Neutrophil (primary cell): ENCODE results near the gene SPATA46.

ENCODE experiments used
- H3K27ac ChIP-seq: fragments of 200-600 bp; sonication (generic); 2 replicates; pipeline ENCODE4 v1.5.1; 2016; ENCODE audit warnings: mild to moderate bottlenecking, moderate library complexity
- H3K27me3 ChIP-seq: fragments of 200-600 bp; sonication (generic); 2 replicates; pipeline ENCODE4 v1.6.0; 2016; ENCODE audit warnings: mild to moderate bottlenecking
- H3K36me3 ChIP-seq: fragments of 200-600 bp; sonication (generic); 2 replicates; pipeline ENCODE4 v1.5.1; 2017
- H3K4me1 ChIP-seq, 2 experiments: fragments of 200-600 bp in 1 of 2; sonication (generic) in 1 of 2; 1 replicate in 1 of 2; 2 replicates in 1 of 2; pipeline versions ENCODE4 v1.5.1 to v1.6.1; 2013 to 2016; ENCODE audit warnings: low read depth in 1 of 2, low read length in 1 of 2, mild to moderate bottlenecking in 1 of 2, moderate library complexity in 1 of 2; ENCODE audit not compliant: control insufficient read depth in 1 of 2, insufficient read depth in 1 of 2
- H3K4me3 ChIP-seq, 2 experiments: fragments of 200-600 bp in 1 of 2; sonication (generic) in 1 of 2; 1 replicate in 1 of 2; 2 replicates in 1 of 2; pipeline ENCODE4 v1.5.1; 2013 to 2016; ENCODE audit warnings: low read depth in 1 of 2, low read length in 1 of 2, mild to moderate bottlenecking in 1 of 2, moderate library complexity in 1 of 2
- H3K9me3 ChIP-seq: fragments of 200-600 bp; sonication (generic); 2 replicates; pipeline ENCODE4 v1.5.1; 2016
- TF ChIP-seq, protein P1 (sequence below): fragments of 200-600 bp; sonication (generic); IDR thresholded peaks from 2 replicates; pipeline ENCODE4 v1.5.1; 2016; ENCODE audit warnings: antibody characterized with exemption

The SPATA46 gene

DNA sequence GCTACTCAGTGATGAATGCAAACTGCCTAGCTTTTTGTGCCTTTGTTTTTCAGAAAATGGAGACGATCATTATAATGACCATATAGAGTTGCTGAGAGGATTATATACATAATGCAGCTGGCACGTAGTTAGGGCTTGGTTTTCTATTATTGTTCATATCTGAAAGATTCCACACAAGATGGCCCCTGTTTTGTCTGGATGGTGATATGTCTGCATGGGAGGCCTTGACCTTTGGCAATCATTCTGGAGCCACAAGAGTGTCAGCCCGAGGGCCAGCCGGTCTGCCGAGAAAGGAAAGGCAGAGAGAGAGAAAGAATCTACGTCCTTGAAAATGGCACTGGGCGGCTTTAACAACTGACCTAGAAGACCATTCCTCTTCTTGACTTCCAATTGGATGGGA, 41.0 kb upstream of the SPATA46 start:
- H3K27me3 ChIP-seq: no peaks in the 10 kb centered on the region
- no peak overlapping the region for H3K4me3 ChIP-seq
- peaks cover 8 to 18% of the 10 kb centered on the region in 2 experiments for H3K4me1 ChIP-seq
- no peak overlapping the region for H3K27ac ChIP-seq
- H3K36me3 ChIP-seq: no peaks in the 10 kb centered on the region
- TF ChIP-seq, protein P1, sequence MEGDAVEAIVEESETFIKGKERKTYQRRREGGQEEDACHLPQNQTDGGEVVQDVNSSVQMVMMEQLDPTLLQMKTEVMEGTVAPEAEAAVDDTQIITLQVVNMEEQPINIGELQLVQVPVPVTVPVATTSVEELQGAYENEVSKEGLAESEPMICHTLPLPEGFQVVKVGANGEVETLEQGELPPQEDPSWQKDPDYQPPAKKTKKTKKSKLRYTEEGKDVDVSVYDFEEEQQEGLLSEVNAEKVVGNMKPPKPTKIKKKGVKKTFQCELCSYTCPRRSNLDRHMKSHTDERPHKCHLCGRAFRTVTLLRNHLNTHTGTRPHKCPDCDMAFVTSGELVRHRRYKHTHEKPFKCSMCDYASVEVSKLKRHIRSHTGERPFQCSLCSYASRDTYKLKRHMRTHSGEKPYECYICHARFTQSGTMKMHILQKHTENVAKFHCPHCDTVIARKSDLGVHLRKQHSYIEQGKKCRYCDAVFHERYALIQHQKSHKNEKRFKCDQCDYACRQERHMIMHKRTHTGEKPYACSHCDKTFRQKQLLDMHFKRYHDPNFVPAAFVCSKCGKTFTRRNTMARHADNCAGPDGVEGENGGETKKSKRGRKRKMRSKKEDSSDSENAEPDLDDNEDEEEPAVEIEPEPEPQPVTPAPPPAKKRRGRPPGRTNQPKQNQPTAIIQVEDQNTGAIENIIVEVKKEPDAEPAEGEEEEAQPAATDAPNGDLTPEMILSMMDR: no peak
- H3K9me3 ChIP-seq: no peaks in the 10 kb centered on the region

DNA sequence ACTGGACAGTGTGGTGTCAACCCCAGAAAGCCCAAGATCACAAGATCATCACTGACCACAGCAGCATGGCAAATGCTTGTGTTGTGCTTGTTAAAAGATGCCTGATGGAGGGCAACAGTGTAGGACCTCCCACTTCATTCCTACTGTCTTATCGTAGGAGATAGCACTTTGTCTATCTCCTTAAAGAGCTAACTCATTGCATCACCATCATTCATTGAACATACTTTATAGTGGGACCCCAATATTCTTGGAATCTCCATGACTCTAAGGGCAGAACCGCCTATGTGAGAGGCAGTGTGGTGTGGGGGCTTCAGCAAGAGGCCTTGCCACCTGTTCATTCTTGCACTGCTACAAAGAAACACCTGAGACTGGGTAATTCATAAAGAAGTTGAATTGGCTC, 40.3 kb upstream of the SPATA46 start:
- Histone ChIP-seq H3K27ac (no peak overlapping the region), H3K9me3 (no peaks in the 10 kb centered on the region), H3K27me3 (no peaks in the 10 kb centered on the region), H3K4me1 (peaks cover 13 to 22% of the 10 kb centered on the region in 2 experiments), H3K4me3 (no peak overlapping the region), H3K36me3 (no peaks in the 10 kb centered on the region)
- TF ChIP-seq, protein P1: no peak

DNA sequence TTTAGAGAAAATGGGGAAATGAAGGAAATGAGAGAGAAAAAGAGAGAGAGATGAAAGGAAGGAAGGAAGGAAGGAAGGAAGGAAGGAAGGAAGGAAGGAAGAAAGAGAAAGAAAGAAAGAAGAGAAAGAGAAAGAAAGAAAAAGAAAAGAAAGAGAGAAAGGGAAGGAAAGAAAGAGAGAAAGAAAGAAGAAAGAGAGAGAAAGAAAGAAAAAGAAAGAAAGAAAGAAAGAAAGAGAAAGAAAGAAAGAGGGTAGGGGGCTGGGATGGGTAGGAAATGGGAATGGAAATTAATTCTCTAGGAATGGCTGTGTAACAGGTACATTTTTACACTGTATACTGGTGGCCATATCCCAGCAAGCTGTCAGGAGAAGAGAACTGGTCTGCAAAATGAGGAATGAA, 39.6 kb upstream of the SPATA46 start:
- H3K4me1 ChIP-seq: peaks cover 19 to 29% of the 10 kb centered on the region in 2 experiments
- TF ChIP-seq, protein P1: no peak
- H3K36me3 ChIP-seq: no peaks in the 10 kb centered on the region
- H3K27ac ChIP-seq: no peak overlapping the region
- H3K4me3 ChIP-seq: no peak overlapping the region
- no peaks in the 10 kb centered on the region for H3K27me3 ChIP-seq
- H3K9me3 ChIP-seq: no peaks in the 10 kb centered on the region

DNA sequence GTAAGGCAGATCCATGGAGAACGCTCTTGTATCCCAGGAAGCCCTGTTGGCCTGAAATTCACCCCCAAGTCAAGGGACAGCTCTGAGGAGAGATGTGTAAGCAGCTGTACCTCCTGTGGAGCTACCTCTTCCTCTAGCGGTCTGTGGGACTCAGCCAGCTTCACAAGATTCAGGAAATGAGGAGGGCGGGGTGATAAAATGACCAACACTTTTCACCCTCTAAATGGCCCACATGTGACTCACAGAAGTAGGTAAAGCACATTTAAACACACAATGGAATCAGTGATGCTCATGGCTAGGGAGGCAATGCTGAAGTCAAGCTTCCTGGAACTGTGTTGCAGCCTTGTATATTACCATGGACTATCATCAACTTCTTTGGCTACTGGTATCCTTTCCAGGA, 35.3 kb upstream of the SPATA46 start, which contains the start of gene SH2D1B:
TSS of gene SH2D1B (minus strand) at position 135 of the 400 bp plus-strand sequence. CDS start at position 15, 120 bp downstream.
- Histone ChIP-seq H3K27ac (peak within 1 kb of the TSS; percentile 82), H3K4me1 (peaks cover 19 to 34% of the 10 kb centered on the region in 2 experiments), H3K9me3 (no peaks in the 10 kb centered on the region), H3K27me3 (no peaks in the 10 kb centered on the region), H3K4me3 (peak within 1 kb of the TSS in 1 of 2 experiments; percentile 23), H3K36me3 (no peaks in the 10 kb centered on the region)
- TF ChIP-seq, protein P1: no peak

DNA sequence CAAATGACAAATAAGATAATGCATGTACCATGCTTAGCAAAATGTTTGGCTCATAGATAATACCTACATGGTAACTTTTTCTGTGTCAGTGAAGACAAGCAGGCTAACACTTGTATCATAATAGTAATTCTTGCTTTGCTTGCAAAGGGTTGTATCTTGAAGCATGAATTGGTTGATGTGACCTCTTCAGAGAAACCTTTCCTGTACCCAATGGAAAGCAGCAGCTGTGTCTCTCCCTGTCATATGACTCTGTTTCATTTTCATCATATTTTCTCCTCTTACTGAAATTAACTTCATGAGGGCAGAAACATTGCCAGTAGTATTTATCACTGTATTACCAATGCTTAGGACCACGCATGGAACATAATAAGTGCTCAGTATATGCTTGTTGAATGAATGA, 30.9 kb upstream of the SPATA46 start:
- Histone ChIP-seq H3K4me3 (no peak overlapping the region), H3K27me3 (no peaks in the 10 kb centered on the region), H3K4me1 (peaks cover 12 to 20% of the 10 kb centered on the region in 2 experiments), H3K36me3 (no peaks in the 10 kb centered on the region), H3K9me3 (no peaks in the 10 kb centered on the region), H3K27ac (no peak overlapping the region)
- TF ChIP-seq, protein P1: no peak

DNA sequence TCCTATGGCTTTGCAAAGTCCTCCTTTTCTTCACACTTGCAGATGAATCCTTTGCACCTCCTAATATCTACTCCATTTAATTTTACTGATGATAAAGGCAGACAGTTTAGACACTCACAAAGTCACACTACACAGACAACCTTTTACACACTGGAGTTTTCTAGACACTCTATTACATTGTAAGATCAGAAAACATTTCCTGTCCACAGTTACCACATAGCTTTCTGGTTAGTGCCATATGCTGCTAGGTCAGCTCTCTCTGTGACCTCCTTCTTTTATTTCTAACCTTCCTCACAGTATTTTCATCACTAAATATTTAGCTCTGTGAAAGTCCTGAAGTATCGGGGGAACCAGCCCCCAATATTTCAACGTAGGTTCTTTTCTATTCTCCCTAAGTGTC, 30.2 kb upstream of the SPATA46 start:
- no peaks in the 10 kb centered on the region for H3K27me3 ChIP-seq
- TF ChIP-seq, protein P1: no peak
- peaks cover 4 to 13% of the 10 kb centered on the region in 2 experiments for H3K4me1 ChIP-seq
- no peak overlapping the region for H3K4me3 ChIP-seq
- H3K9me3 ChIP-seq: no peaks in the 10 kb centered on the region
- H3K36me3 ChIP-seq: no peaks in the 10 kb centered on the region
- no peak overlapping the region for H3K27ac ChIP-seq
